Measurements from ENCODE around the gene PALLD. TPM values are rescaled to one million over a fixed set of nuclear protein-coding genes. Genes with fewer than 3 reads are reported as not detected.
"Not testable (repeated sequence)": the region's sequence is repeated elsewhere in the genome, so short reads cannot be mapped to it uniquely, and the experiment has no call there.

PALLD gene
- polyA plus RNA-seq = 83.5 to 152 TPM (median 136 TPM) in 3 replicates
- 223 TPM for polyA plus RNA-seq (2011; ENCODE audit: low read depth)
- 142 and 178 TPM in 2 replicates for polyA plus RNA-seq (2011; cell fraction: cytosol; rRNA removed)
- polyA plus RNA-seq (2011; cell fraction: nucleus; rRNA removed) = 226 and 245 TPM in 2 replicates
- polyA plus RNA-seq (2012; ENCODE audit: low replicate concordance) = 131 and 170 TPM in 2 replicates
- polyA minus RNA-seq = 116 to 231 TPM (median 181 TPM) in 3 replicates
- polyA minus RNA-seq (2011; cell fraction: cytosol; rRNA and poly(A)+ RNA removed) = 139 TPM
- polyA minus RNA-seq (2011; cell fraction: nucleus; rRNA and poly(A)+ RNA removed) = 133 and 295 TPM in 2 replicates

- H2AFZ ChIP-seq (ENCODE audit: control insufficient read depth, low read length) = no peak within 1 kb of the TSS
- FAIRE-seq (no peak), DNase-seq (ENCODE audit: low read depth, low spot score) (no peak)
- TF ChIP-seq CTCF (optimal IDR thresholded peaks at IDR 0.05 in 1 of 3, IDR thresholded peaks at IDR 0.05 in 1 of 3, conservative IDR thresholded peaks at IDR 0.05 in 1 of 3; ENCODE audit: extremely low read depth in 1 of 3, insufficient read depth in 2 of 3, low read length in 3 of 3) = no peak
- TF ChIP-seq EZH2 (IDR thresholded peaks at IDR 0.05; ENCODE audit: low read length) = no peak
- no peak within 1 kb of the TSS for H3K9ac ChIP-seq (ENCODE audit: control insufficient read depth, extremely low read depth, insufficient read depth, low read length)
- H4K20me1 ChIP-seq (ENCODE audit: control insufficient read depth, extremely low read depth, insufficient read depth, low read length) = no peaks in the 10 kb centered on the region
- no peak within 1 kb of the TSS for H3K27ac ChIP-seq (ENCODE audit: control insufficient read depth, insufficient read depth, low read length)
- dilution Hi-C loops (cut with MboI; ENCODE audit: extremely low pct_ligation_motif_present, low sequenced_read_pairs) = no loop called here
- no peaks in the 10 kb centered on the region for H3K9me1 ChIP-seq (ENCODE audit: control insufficient read depth, extremely low read depth, insufficient read depth, low read length)
- H3K36me3 ChIP-seq (ENCODE audit: control insufficient read depth in 2 of 2, extremely low read depth in 1 of 2, insufficient read depth in 2 of 2, low read length in 2 of 2) = no peaks in the 10 kb centered on the region
- H3K4me3 ChIP-seq (ENCODE audit: control insufficient read depth in 2 of 3, extremely low read depth in 1 of 3, insufficient read depth in 2 of 3, low read depth in 1 of 3, low read length in 3 of 3) = no peak within 1 kb of the TSS
- H3K4me1 ChIP-seq (ENCODE audit: control insufficient read depth, extremely low read depth, insufficient read depth, low read length) = peaks cover 5% of the 10 kb centered on the region
- H3K27me3 ChIP-seq (ENCODE audit: control insufficient read depth, extremely low read depth, insufficient read depth, low read length) = no peaks in the 10 kb centered on the region
- no peak within 1 kb of the TSS for H3K4me2 ChIP-seq (ENCODE audit: control insufficient read depth, extremely low read depth, insufficient read depth, low read depth, low read length)
- H3K9me3 ChIP-seq (ENCODE audit: control insufficient read depth, low read depth, low read length) = no peaks in the 10 kb centered on the region
- H3K79me2 ChIP-seq (ENCODE audit: control insufficient read depth, insufficient read depth, low read length) = no peaks in the 10 kb centered on the region
Measured at GRCh38 chr4:168496834-168497233, at the start of gene PALLD. TSS of gene PALLD (plus strand) at chr4:168497052.

- H3K27ac ChIP-seq (ENCODE audit: control insufficient read depth, insufficient read depth, low read length); DNase-seq (ENCODE audit: low read depth, low spot score); H3K27me3 ChIP-seq (ENCODE audit: control insufficient read depth, extremely low read depth, insufficient read depth, low read length); dilution Hi-C loops (cut with MboI; ENCODE audit: extremely low pct_ligation_motif_present, low sequenced_read_pairs); H3K9me3 ChIP-seq (ENCODE audit: control insufficient read depth, low read depth, low read length); H3K4me2 ChIP-seq (ENCODE audit: control insufficient read depth, extremely low read depth, insufficient read depth, low read depth, low read length); H3K79me2 ChIP-seq (ENCODE audit: control insufficient read depth, insufficient read depth, low read length); H3K36me3 ChIP-seq (ENCODE audit: control insufficient read depth in 2 of 2, extremely low read depth in 1 of 2, insufficient read depth in 2 of 2, low read length in 2 of 2); H3K9me1 ChIP-seq (ENCODE audit: control insufficient read depth, extremely low read depth, insufficient read depth, low read length); FAIRE-seq; H3K4me3 ChIP-seq (ENCODE audit: control insufficient read depth in 2 of 3, extremely low read depth in 1 of 3, insufficient read depth in 2 of 3, low read depth in 1 of 3, low read length in 3 of 3); H3K9ac ChIP-seq (ENCODE audit: control insufficient read depth, extremely low read depth, insufficient read depth, low read length); H2AFZ ChIP-seq (ENCODE audit: control insufficient read depth, low read length); H4K20me1 ChIP-seq (ENCODE audit: control insufficient read depth, extremely low read depth, insufficient read depth, low read length): not testable (repeated sequence)
- H3K4me1 ChIP-seq (ENCODE audit: control insufficient read depth, extremely low read depth, insufficient read depth, low read length) = peaks cover 14% of the 10 kb centered on the region
Measured at GRCh38 chr4:168449063-168449462, 47.8 kb upstream of the PALLD start.

All from keratinocyte (primary cell).